NCI-H1105 treated with DMSO at 0.1 percent for 48 hours (cell line): ENCODE data around the gene PPP2R2C.

Experiments
- DNase-seq: peaks from one replicate; lab custom pipeline; 2025; lab: John Stamatoyannopoulos, UW

The PPP2R2C gene

DNA sequence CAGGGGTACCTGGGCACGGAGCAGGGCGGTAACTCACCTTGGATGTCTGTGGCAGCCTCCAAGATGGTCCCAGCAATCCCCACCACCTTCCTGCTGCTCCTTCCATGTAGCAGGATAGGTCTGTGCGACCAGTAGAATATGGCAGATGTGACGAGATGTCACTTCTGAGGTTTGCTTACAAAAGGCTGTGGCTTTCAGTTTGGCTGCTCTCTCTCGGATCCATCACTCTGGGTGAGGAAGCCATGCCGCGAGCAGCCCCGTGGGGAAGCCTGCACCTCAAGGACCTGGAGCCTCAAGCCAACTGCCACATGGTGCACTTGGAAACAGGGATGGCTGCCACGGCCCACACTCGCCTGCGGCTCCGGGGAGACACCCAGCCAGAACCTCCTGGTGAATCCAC, 165.2 kb downstream of the PPP2R2C start:
- DNase-seq: no peak

GRCh38 chr4:6306299-6306698, 166.1 kb downstream of the PPP2R2C start:
- no peak for DNase-seq

DNA sequence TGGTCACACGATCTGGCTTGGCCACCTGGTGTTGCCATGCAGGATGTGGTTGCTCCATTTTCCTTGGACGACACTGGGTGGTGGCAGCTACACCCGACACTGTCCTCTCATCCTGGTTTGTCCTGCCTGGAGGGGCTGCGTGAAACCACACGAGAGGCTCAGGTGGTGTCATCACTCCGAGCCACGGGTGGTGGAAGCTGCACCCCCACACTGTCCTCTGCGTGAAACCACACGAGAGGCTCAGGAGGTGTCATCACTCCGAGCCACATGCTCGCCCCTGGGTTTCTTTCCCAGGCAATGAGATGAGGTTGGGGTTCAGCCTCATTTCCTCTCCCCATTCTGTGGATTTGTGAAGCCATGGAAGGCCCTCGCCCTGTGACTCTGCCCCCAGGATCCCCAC, 168.5 kb downstream of the PPP2R2C start:
- DNase-seq: no peak

GRCh38 chr4:6302869-6303268, 169.5 kb downstream of the PPP2R2C start:
- DNase-seq: no peak

DNA sequence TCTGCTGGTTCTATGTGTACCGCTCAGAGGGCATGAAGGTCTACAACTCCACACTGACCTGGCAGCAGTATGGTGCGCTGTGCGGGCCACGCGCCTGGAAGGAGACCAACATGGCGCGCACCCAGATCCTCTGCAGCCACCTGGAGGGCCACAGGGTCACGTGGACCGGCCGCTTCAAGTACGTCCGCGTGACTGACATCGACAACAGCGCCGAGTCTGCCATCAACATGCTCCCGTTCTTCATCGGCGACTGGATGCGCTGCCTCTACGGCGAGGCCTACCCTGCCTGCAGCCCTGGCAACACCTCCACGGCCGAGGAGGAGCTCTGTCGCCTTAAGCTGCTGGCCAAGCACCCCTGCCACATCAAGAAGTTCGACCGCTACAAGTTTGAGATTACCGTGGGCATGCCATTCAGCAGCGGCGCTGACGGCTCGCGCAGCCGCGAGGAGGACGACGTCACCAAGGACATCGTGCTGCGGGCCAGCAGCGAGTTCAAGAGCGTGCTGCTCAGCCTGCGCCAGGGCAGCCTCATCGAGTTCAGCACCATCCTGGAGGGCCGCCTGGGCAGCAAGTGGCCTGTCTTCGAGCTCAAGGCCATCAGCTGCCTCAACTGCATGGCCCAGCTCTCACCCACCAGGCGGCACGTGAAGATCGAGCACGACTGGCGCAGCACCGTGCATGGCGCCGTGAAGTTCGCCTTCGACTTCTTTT, 170.5 kb downstream of the PPP2R2C start:
- no peak for DNase-seq

GRCh38 chr4:6301051-6301731, 171.2 kb downstream of the PPP2R2C start:
- no peak for DNase-seq

DNA sequence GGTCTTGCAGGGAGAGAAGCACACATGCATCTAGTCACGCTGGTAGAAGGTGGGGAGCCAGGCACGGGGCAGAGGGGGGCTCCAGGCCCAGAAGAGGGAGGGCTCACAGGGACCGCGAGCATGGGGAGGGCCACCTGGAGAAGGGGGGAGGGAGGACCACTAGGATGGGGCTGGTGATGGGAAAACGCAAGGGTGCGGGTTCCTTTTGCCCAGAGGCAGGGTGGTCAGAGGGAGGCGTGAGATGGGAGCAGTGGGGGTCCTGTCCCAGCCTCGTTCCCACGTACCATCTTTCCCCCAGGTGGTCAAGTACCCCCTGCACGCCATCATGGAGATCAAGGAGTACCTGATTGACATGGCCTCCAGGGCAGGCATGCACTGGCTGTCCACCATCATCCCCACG, 172.1 kb downstream of the PPP2R2C start:
- no peak for DNase-seq

DNA sequence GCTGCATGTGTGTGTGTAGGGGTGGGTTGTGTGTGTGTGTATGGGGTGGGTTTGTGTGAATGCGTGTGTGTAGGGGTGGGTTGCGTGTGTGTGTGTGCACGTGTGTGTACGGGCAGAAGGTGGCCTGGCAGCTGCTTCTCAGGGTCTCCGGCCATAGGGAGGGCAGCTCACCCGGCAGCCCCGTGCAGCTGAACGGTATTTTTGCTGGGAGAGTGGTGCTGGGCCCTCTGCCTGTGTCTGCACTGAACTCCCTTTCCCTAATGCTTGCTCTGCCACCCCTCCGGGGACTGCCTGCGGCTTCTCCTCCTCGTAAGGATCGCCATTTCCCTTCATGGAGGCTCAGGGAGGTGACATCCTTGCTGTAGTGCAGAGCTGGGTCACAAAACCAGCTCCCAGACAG, 172.5 kb downstream of the PPP2R2C start:
- DNase-seq: no peak

- no peak for DNase-seq
Measured at GRCh38 chr4:6298852-6299251, 173.6 kb downstream of the PPP2R2C start.

DNA sequence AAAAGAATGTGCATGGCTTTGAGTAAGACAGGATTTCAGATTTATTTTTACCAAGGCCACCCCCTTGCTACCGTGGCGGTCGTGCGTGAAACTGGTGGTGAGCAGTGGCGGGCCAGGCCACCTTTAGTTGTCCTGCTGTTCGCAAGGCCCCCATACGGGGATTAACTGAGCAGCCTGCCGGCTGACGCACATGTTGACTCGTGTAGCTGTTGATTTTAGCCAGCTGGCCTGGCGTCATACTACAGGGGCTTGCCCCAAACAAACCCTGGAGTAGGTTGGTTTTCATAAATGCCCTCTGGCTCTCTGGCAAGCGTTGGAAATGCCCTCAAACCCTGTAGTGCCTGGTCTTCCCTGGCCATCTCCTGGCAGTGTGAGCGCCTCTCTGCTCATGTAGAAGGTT, 174.4 kb downstream of the PPP2R2C start:
- no peak for DNase-seq

GRCh38 chr4:6297266-6297815, 175.1 kb downstream of the PPP2R2C start:
- DNase-seq: no peak

GRCh38 chr4:6296026-6296425, 176.4 kb downstream of the PPP2R2C start:
- no peak for DNase-seq

GRCh38 chr4:6295495-6295894, 176.9 kb downstream of the PPP2R2C start:
- no peak for DNase-seq

DNA sequence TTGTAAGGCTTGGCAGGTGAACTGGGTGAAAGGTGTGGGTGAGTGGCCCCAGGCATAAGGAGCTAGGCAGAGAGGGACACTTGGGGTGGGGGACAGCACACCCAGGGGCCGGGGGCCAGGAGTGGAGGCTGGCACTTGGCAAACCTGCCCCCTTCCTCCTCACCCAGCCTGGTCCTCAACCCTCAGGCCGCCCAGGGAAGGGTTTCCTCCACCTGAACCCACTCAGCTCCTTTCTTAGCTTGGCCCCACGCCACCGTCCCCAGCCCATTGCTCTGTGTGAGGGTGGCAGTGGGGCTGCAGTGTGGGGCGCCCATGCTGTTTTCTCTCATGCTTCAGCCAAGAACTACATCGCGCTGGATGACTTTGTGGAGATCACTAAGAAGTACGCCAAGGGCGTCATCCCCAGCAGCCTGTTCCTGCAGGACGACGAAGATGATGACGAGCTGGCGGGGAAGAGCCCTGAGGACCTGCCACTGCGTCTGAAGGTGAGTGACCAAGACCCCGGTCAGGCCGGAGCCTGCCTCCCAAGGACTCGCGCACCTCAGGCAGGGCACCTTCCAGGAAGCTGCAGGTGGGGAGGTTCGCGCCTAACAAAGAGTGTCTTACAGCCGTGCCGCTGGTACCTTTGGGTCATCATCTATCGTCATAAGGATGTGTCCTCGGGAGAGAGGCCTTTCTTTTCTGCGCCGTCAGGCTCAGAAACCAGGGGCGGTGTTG, 177.6 kb downstream of the PPP2R2C start:
- no peak for DNase-seq

DNA sequence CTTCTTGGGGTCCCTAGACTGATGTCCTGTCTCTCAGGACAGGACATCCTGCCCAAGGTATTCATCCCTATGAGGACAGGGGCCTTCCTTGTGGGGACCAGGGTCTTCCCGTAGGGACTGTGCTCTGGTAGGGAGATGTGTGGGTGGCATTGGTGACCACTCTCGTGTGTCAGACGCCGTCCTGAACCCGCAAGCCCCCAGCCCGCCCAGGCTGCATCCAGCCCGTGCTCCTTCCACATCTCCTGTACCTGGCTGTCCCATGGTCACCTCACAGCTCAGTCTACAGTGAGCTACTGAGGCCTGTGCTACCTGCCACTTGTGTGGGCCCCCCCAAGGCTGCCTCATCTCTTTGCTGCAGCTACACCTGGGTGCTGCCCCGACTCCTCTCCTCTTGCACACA, 178.8 kb downstream of the PPP2R2C start:
- DNase-seq: no peak

DNA sequence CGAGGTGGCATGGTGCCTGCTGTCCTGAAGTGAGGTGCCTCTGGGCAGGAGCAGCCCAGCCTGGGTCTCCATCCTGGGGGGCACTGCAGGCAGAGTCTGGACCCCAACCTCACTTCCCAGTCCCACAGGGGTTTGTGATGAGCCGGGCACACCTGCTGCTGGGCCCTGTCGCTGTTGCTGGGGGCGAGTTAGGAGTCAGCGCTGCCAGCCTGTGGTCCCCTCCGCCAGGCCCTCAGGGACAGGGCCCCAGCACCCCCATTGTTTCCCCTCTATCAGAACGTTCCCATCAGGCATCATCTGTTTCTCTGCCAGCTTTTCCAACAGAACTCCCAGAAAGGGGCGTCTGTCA, 179.3 kb downstream of the PPP2R2C start:
- DNase-seq: no peak

DNA sequence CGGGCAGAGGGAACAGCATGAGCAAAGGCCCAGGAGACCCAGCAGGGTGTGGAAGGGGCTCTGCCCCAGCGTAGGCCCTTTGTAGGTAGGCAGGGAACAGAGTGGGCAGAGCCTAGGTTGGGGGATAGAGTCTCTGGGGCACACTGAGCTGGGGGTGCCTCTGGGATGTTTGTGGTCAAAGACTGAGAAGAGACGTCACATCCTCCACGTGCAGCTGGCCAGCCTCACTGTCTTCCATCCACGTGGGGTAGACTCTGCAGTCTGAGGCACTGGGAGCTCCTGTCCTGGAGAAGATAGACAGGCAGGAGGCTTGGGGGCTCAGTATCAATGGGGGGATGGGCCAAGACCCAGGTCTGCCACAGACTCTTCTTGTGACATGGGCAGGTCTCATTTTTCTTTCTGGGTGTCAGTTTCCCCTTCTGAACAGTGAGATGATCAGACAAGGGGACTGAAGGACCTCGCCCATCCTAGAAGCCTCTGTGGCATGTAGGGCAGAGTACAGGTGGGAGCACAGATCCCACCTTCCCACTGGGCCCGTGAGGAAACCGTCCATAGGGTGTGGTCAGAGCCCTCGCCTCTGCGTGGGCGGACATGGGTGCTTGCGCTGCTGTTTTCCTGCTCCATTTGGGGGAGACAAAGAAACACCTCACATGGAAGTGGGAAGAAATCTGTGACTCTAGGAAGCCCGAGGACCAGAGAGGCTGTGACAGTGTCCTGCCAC, 179.9 kb downstream of the PPP2R2C start:
- DNase-seq: no peak

DNA sequence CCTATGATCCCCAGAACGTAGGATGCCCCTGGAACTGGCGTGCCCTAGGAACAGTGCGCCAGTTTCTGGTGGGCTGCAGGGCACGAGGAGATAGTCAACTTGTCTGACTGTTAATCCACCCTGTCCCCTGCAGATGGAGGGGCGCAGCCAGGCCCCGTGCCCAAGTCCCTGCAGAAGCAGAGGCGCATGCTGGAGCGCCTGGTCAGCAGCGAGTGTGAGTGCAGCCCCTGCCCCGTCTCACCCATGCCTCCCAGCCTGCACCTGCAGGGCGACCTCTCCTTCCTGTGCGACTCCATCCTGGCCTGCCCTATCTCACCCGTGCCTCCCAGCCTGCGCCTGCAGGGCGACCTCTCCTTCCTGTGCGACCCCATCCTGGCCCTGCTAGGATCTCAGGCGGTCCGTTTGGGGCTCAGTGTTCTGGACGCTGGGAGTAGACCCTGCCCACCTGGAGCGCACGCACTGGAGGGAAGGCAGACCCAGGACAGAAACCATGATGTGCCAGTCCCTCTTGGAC, 180.6 kb downstream of the PPP2R2C start:
- no peak for DNase-seq

- DNase-seq: no peak
Measured at GRCh38 chr4:6290769-6291547, 181.5 kb downstream of the PPP2R2C start.

GRCh38 chr4:6290256-6290655, 182.2 kb downstream of the PPP2R2C start:
- no peak for DNase-seq

GRCh38 chr4:6288871-6289270, 183.5 kb downstream of the PPP2R2C start:
- DNase-seq: no peak
